ENCODE results near the gene SPEN. TPM values are rescaled to one million over a fixed set of nuclear protein-coding genes. Genes with fewer than 3 reads are reported as not detected.

Gene SPEN
- total RNA-seq, 4 donors from 2014 or later = 44.0 to 83.3 (median 67.1) TPM

- TF ChIP-seq CTCF (IDR thresholded peaks at IDR 0.05; ENCODE audit: low read depth) = no peak
These were observed 91.9 kb downstream of the SPEN start for GRCh38 chr1:15939181-15940109.

GRCh38 chr1:15940110-15941043, 92.9 kb downstream of the SPEN start:
- no peak for TF ChIP-seq CTCF (IDR thresholded peaks at IDR 0.05; ENCODE audit: low read depth)

GRCh38 chr1:15941044-15941840, 93.7 kb downstream of the SPEN start:
- TF ChIP-seq CTCF (IDR thresholded peaks at IDR 0.05; ENCODE audit: low read depth) = no peak

- no peak for TF ChIP-seq CTCF (IDR thresholded peaks at IDR 0.05; ENCODE audit: low read depth)
These were observed 94.6 kb downstream of the SPEN start for GRCh38 chr1:15941899-15942660.

- no peak for TF ChIP-seq CTCF (IDR thresholded peaks at IDR 0.05; ENCODE audit: low read depth)
These were observed 95.3 kb downstream of the SPEN start for GRCh38 chr1:15942661-15943327.

GRCh38 chr1:15943328-15943991, 96.0 kb downstream of the SPEN start:
- TF ChIP-seq CTCF (IDR thresholded peaks at IDR 0.05; ENCODE audit: low read depth) = no peak

Data from subcutaneous adipose tissue (tissue), 4 donors.